HG02884 (cell line): Measurements from ENCODE around the gene AUH.

ENCODE experiments used
- ATAC-seq: cut with Tn5 transposase; IDR thresholded peaks from one replicate; pipeline ENCODE4 v1.9.1; 2021; ENCODE audit warnings: mild to moderate bottlenecking, moderate library complexity; ENCODE audit not compliant: unreplicated experiment

The AUH gene

DNA sequence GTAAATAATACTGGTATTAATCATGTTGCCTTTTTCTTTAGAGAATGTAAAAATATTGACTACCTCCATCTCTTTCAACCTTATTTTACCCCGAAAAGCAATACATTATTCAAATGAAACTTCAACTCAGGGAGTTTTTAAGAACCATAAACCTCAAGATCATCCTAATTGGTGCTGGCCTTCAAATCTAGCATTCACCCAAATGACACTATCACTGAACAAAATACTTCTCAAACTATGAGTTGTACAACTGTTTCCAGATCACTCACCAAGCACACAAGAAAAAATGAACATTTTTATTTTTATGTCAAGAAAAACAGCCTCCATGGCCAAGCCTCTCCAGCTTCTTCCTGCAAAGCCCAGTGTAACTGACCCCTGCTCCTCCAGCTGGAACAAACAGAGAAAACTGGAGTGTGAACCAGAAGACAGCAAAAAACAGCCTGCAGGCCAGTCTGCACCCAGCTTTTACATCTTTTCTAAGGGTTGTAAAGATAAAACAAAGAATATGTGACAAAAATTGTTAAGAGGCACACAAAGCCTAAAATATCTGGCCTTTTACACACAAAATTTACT, 21.2 kb downstream of the AUH start:
- ATAC-seq, result no peak

DNA sequence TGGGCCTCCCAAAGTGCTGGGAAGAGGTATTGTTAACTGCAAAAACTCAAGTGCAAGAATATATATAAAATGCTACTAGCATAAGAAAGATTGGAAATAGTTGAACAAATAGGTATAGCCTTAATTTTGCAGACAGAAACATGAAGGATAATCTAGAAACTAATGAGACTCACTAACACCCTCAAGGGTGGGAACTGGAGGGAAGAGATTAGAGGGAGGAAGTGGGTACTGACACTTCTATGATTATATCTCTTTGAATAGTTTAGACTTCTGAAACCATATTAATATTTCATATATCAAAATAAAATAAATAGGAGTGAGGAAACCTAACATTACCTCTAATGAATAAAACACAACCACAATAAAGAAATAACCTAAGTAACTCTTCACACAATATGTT, 23.0 kb downstream of the AUH start:
- no peak for ATAC-seq

DNA sequence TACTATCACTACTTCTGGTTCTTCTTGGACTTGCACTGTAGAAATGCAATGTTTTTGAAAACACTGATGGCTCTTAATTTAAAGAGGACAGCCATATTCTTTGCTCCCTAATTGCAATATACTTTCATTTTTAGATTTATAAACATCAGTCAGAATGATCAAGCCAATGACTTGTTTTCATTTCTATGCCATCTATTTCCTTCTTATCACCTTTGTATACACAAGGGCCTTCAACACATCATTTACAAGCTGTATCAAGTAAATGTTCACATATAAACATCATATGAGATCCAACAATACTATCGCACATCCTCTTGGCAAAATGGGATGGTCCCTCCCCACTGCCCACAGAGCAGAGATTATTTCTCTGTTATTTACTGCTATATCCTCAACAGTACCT, 24.9 kb downstream of the AUH start:
- no peak for ATAC-seq

DNA sequence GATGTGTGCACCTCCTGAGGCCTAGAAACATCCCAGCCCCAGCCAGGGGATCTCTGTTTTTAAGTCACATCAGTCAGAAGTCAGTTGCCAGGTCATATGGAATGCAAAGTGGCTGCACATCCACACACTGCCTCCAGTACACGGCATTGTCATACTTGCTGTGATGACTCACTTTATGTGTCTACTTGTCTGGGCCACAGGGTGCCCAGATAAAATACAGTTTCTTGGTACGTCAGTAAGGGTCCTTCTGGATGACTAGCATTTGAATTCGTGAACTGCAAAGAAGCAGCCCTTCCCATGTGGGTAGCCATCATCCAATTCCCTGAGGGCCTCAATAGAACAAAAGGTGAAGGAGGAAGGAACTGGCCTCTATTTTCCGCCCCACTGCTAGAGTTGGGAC, 27.7 kb downstream of the AUH start:
- no peak for ATAC-seq

DNA sequence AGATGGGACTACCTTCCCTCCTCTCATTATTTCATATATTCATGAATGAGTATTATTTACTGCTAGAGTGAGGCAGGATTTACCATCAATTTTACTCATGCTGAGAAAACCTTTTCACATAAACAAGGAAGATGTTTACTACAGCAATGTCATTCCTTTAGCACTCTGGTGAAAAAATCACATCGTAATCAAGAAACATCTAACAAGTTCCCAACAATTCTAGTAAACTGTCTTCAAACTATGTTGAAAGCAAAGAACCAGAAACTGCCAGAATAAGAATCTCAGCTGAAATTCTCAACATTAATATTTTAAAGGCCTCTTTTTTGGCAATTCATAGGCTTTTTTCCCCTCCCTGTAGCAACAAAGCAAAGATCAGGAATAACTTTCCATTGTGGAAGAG, 28.2 kb downstream of the AUH start:
- ATAC-seq, result no peak

DNA sequence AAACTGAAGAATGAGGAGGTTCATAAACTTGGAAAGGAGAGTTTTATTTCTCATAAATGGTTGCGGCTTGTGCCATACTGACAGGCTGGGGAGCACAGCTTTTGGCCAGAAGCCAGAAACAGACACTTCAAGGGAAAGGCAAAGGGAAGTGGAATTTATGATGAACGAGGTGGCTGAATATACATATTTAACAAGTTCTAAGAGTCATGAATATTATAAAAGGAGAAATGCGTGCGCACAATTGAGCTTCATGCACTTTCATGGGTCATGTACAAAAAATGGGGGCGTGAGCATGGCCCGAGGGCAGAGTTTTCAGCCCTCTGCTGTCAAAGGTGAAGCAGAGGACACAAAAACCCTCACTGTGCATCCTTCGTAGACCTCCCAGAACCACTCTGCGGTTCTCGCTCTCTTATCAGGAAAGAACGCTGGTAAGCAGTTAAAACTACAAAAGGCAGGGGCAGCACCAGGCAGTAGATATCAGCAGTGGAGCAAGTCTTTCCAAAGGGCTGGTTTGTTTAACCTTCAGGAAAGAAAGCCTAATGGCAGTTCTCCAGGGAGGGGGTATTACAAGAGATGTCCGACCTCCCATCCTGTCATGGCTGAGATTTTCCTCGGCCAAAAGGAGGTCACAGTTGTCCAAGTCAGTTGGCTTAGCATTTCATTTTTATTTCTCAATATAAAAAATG, 29.0 kb downstream of the AUH start:
- ATAC-seq, result no peak

DNA sequence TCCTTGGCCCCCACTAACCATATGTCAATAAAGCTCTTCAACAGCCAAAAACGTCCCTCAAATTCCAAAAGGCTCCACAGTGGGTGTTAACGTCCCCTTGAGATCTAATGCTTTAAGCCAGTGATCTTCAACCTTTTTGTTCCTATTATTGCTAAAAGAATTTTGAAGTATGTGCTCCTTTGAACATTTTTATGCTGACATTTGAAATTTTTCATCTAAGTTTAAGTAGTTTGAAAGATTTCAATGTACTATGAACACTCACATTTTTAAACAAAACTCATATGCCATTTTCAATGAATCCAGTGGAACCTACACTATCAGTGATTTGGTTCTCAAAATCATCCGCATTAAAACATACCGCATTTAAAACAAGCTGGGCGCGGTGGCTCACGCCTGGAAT, 29.9 kb downstream of the AUH start:
- no peak for ATAC-seq

DNA sequence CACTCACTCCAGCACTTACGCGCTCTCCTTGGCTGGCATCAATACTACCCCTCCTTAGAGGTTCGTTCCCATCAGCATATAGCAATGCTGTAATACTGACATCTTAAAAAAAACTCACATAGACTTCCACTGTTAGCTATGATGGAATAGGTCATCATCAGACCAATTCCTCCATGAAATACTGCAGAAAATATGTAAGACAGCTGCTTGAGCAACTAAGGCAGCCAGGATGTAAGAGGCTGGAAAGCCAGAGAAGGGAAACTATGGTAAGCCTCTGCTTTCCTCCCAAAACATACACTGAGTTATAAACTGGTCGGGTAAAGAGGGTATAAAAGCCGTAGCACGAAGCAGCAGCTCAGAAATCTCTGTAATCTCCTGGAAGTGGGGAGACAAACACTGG, 33.5 kb downstream of the AUH start:
- ATAC-seq, result no peak

DNA sequence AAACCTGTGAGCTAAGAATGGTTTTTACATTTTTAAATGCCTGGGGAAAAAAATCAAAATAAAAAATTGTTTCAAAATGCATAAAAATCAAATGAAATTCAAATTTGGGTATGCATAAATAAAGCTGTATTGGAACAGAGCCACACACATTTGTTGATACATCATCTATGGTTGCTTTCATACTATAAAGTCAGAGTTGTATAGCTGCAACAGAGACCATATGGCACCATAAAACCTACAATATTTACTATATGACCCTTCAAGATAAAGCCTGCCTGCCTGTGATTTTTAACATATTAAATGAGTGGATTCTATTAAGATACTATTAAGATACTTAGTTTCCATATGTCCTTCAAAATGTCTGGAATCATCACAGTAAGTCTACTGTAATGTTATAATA, 40.0 kb downstream of the AUH start:
- no peak for ATAC-seq

DNA sequence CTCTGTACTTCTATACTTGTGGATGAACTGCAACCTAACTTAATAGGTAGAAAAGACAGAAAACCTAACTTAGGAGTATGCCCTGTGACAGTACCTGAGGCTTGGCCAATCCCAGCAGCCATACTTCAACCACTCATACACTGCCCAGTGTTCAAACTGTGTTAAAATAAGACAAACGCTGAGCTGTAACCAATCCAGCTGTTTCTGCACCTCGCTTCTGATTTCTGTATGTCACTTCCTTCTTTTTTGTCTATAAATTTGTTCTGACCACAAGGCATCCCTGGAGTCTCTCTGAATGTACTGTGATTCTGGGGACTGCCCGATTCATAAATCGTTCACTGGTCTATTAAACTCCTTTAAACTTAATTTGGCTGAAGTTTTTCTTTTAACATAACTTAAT, 41.4 kb downstream of the AUH start:
- ATAC-seq, result no peak

DNA sequence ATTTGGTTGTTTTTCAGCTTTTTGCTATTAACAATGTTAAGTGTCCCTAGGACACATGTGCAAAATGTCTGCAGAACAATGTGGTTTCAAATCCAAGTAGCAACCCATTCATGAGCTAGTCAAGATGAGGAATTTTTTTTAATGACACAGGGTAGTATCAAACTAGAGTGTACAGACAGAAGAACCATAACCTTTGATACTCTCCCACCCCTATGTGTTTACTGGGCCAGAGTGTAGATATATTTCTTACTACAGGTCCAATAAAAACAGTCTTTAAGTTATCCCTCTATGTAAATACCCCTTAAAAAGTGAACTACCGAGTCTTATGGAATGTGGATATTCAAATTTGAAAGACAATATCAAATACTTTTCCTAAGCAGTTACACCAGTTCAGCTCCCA, 45.6 kb downstream of the AUH start:
- ATAC-seq, result no peak

DNA sequence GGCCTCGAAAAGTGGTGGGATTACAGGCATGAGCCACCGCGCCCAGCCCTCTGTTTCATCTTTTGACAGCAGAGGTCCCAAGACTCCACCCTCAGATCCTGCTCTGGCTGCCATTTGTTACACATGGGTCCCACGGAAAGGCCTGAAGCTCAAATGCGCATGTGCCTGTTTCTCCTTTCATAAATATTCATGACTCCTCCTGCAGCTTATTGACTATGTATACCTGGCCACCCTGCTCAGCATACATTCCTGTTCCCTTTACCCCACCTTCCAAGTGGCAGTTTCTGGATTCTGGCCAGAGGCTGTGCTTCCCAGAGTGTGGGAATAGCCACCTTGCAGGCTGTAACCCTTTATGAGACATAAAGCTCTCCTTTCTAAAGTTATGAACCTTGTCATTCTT, 46.5 kb downstream of the AUH start:
- ATAC-seq, result no peak

DNA sequence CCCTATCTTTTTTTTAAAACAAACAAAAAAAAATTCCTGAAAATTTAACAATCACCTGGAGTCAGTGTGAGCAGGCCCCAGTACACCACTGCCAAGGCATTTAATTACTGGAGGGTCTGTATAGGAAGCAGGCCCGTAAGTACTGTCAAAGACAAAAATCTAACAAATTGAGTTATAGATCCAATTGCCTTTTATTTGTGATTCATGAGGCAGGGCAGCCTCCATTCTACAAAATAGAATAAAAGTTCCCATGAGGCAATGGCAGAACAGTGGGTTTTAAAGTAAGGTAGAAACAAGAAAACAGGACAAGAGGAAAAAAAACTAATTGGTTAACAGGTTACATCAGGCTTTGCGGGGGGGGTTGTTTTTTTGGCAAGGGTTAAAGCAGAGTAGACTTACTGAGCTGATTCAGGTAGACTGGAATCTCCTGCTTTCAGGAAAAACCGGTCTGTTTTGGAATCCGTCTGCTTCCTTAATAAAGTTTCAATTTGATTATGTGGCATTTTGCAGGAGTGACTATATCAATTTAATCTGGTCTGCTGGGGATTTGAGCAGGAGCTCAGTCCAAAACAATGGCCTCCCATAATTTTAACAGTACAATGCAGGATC, 48.9 kb downstream of the AUH start:
- no peak for ATAC-seq

DNA sequence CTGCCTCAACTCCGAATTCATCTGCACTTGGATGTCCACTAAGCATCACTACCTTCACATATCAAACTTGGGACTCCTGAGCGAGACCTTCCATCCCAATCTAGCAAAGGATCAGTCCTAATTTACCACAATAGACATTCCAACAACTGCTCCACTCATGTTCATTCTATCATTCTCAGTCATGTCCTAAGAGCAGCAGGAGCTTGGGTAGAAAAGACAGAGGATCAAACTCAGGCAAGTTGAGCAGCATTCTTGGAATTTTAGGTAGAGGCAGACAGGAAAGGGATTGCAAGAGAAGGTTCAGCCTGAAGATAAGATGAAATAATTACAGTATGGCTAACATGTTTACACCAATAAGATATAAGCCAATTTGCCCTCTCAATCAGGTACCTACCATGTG, 51.7 kb downstream of the AUH start:
- ATAC-seq, result no peak

DNA sequence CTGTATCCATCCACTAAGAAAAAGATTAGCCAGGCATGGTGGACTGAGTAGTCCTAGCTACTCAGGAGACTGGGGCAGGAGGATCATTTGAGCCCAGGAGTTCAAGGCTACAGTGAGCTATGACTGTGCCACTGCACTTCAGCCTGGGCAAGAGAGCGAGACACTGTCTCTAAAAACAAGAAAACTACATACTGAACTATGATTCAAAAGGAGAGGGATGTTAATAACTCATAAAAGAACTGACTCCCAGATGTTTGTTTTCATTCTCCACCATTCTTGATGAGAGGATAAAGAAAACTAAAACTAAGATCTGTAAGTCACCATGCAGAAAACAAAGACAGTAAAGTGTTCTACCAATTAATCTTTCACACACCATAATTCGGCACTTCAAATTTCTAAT, 53.5 kb downstream of the AUH start:
- ATAC-seq, result no peak

DNA sequence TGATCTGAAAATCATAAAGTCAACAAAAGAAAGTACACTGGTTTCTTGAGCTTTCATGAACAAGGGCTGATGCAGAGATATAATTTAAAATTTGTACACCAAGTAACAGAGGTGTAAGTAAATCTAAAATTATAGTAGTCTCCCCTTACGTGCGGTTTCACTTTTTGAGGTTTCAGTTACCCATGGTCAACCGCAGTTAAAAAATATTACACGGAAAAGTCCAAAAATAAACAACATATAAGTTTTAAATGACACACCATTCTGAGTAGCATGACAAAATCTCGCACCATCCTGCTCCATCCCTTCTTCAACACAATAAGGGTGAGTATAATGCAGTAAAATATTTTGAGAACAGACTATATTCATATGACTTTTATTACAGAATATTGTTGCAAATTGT, 54.4 kb downstream of the AUH start:
- ATAC-seq, result no peak

DNA sequence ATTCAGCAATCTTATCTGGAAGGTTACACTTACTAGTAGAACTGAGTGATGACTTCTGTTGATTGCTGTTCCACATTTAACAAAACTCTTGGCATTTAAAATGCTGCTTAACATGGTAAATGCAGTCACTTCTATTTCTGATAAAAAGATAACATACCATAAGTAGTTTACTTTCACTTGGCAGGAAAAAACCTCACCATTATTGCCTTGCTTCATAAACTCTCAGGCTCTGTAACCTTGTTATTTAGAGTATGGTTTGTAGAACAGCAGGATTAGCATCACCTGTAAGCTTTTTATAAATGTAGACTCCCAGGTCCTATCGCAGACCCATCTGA, 55.5 kb downstream of the AUH start:
- ATAC-seq, result no peak

DNA sequence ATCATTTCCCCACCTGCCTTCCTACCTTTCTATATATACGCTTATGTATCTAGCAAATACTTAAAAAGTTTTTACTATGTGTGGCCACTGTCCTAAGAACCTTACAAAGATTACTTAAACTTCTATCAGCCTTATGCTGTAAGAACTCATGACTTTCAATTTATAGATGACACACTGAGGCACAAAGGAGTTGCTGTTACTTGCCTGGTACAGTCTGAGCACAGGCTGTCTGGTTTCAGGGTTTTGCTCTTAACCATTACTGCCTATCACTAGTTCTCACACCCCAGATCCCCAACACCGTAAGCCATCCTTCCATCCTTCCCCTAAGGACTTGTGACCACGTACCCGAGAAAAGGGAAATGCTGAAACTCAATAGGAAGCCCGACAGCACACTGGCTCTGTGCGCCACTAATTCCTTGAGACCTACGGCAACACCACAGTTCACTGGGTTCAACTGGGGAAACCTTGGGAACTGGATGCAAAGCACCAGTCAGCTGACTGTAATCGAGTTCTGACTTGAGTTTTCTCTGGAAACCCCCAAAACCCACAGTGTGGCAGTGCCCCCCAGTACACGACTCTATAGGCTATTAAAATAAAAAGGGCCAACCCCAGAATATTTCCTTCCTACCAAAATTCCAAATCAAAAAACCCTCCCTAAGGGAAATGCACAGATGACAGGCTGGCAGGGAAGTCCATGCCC, 56.0 kb downstream of the AUH start:
- no peak for ATAC-seq

DNA sequence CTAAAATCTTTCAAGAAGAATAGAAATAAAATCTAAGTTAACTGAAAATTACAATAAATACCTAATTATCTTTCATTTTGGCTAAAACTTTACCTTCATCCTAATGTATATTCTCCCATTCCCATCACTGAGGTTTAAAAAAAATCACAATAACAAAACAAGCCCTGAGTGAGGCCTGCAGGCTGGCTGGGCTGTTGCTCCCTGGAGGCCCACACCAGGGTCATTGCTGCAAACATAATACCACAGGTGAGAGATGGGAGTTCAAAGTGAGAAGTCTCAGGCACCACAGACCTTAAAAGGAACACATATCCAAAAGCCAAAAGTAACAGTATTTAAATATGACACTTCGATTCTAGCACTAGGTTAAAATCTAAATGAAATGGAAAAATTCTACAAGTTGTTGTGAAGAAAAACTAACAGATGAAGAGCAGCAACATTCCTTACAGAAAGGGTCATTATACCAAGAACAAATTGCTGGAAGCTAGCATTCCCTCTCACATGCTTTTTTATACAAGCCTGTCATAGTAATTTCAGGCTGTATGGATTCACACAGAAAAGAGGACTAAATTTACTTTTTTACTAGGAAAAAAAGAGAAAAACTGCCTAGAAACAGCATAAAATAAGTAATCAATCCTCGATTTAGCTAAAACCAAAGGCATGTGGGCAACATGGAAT, 57.8 kb downstream of the AUH start:
- no peak for ATAC-seq

DNA sequence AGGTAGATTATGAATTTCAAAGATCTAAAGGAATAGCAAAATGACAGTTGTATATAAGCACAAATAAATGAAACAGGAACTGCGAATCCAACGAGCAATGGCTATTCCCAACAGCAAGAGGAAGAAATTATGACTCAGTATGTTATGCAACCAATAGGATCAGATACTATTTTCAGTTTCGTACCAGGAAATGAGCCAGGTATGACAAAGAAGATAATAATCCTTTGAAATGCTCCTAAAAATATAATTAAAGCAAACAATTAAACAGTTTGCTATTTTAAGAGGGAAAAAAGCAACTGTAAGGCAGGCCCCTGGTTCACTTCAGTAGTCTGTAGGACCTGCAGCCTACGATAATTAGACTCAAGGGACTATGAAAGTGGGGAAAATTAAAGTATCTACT, 58.9 kb downstream of the AUH start:
- ATAC-seq, result no peak

DNA sequence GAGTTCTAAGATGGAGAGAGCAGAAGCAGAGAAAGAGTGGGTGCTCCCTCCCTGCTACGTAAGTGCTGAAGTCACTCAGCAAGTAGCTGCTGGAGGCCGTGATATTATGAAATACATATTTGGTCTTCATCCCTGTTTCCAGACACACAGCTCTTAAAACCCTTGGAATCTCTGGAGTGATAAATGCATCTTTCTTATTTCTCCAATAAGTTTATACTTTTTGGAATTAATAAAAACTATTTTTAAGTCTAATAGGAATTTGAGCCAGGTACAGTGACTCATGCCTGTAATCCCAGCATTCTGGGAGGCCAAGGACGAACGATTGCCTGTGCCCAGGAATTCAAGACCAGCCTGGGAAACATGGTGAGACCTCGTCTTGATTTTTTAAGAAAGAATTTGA, 60.6 kb downstream of the AUH start:
- no peak for ATAC-seq

DNA sequence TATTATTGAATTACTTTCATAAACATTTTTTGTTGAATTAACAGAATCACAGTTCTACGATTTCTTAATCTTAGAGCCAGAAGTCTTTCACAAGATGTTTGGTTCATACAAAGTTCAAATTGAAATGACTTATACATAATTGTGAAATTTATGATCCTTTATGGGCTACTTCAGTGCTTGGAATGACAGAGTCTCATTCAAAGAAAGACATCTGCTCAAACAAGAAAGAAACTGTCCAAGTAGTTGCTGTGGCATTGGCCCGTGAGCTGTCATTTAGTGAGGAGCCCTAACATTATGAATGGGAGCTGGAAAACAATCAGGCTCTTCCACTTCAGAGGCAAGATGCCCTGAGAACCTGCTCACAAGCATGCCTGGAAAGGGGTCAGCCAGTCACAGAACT, 63.4 kb downstream of the AUH start:
- no peak for ATAC-seq
